HG02642 (cell line): Measurements from ENCODE around the gene ANKMY2.
"Not testable (repeated sequence)": the region's sequence is repeated elsewhere in the genome, so short reads cannot be mapped to it uniquely, and the experiment has no call there.

ENCODE experiments used
- ATAC-seq: cut with Tn5 transposase; IDR thresholded peaks from one replicate; pipeline ENCODE4 v1.9.1; 2021; ENCODE audit warnings: mild to moderate bottlenecking; ENCODE audit not compliant: unreplicated experiment, poor library complexity

Gene ANKMY2

DNA sequence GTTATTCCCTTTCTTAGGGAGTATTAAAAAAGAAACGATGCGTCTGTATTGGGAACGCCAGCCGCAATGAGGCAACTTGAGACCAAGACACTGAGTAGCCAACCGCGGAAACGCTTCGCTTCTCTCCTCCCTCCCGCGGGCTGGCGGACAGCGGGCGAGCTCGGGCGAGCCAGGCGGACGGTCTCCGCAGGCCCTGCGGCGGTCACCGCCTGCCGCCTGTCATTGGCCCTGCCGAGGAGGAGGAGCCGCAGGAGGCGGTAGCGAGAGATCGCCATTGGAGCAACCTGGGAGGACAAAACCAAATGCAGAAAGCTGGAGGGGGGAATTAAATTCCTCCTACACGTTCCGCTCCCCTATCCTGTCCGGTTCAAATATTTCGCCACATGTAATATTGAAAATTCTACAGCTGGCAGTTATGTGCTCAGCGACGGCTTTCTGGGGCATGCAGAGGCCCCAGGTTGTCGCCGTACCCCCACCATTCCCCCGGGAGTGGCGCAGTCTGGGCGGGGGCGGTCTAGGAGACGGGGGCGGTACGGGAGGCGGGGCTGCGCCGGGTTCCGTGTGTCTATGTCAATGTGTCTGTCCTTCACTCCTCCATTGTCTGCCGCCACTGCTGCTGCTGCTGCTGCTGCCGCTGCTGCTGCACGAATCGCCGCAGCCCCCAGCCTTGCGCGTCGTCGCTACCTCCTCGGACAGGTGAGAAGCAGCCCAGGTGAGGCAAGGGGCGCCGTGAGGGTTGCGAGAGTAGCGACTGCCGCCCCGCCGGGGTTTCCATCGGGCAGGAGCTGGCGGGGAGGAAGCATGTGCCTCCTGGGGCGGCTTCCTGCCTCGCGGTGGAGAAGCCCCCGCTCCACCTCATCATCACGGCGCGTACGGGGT, at the start of gene ANKMY2, which contains the start of gene BZW2:
Gene ANKMY2 (minus strand): TSS at position 162 of the 879 bp plus-strand sequence. CDS start 181 bp downstream, outside the sequence.
Gene BZW2 (plus strand): TSS at position 589 of the 879 bp plus-strand sequence. CDS start 19,263 bp downstream, outside the sequence.
- peak; percentile 98 for ATAC-seq

DNA sequence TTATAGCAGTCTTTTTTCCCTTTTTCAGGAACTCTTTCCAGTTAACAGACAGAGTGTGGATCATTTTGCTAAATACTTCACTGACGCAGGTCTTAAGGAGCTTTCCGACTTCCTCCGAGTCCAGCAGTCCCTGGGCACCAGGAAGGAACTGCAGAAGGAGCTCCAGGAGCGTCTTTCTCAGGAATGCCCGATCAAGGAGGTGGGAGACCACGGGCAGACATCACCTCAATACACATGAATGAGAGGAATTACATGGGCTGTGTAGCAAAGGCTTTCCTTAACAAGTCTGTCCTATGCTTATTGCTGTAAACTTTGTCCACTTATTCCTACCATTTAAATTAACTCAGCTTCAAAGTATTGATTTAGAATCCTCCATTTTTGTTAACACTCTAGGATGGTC, 49.3 kb upstream of the ANKMY2 start:
- ATAC-seq, result no peak

DNA sequence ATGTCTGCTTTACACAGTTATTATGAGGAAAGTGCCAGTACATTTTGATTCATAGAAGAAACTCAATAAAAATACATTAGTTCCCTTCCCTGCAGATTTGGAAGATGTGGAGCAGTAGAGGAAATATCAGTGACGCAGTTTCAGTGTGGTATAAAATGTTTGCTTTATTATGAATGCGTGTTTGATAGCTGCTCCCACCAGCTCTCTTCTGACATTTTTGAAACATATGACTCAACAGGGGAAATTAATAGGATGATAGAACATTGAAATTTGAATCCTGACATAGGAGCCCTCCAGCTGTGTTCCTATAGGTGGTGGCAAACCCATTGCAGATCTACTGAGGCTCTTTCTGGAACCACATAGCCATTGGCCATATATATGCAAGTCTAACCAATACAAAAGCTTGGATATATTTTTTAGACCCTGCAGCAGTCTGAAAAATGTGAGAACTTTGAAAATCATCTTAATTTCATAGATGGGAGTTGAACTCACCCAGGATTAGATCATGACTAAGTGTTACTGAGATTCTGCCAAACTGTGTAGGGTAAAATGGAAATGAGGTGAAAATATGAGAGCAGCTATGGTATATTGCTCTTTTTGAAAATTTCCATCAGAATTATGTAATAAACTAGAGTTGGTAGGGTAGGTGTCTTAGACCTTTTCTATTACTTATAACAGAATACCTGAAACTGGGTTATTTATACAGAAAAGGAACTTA, 48.2 kb upstream of the ANKMY2 start:
- no peak for ATAC-seq

DNA sequence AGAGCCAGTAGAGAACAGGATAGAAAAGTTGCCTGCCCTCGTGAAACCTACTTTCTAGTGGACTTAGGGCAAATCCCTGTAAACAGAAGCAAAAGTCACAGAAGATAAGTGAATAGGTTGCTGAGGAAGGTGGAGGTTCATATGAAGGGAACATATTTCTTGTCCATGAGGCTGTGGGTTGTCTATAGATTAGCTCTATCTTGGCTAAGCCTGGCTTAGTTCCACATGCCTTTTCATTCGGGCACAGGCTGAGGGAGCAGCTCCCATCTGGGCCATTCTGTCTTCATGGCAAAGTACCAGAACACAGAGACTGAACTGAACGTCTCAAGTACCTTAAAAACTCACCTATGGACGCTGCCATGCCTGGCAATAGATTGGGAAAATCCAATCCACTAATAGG, 45.7 kb upstream of the ANKMY2 start:
- no peak for ATAC-seq

DNA sequence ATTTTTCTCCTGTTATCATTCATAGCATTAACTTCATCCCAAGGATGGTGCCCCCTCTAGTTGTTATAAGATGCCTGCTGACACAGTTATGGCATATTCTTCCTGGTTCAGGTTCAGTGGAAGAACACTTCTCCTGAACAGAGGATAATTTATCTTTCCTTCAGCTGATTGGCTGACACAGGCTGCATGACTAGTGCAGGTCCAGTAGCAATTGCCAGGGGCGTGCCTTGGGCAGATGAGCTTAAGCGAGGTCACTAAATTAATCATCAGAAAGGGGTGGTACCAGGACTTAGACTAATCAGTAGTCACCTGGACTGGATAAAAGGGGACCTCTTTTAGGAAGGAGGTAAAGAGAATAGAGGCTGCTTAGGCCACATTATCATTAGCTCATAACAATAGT, 42.7 kb upstream of the ANKMY2 start:
- no peak for ATAC-seq

DNA sequence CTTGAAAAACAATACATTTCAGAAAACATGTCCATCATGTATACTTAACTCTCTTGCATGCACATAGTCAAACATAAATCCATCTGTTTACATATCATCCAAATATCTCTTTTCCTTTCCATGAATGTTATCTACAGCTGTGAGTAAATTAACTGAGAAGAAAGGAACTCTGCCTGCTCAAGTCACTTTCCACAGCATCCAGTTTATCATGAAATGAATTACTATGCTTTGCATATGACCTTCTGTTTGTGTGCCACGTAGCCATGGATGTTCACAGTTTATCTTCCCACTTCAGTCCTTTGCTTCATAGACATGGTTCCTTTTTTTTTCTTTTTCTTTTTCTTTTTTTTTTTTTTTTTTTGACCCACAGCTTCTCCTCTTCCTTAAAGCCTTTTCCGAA, 40.0 kb upstream of the ANKMY2 start:
- no peak for ATAC-seq

DNA sequence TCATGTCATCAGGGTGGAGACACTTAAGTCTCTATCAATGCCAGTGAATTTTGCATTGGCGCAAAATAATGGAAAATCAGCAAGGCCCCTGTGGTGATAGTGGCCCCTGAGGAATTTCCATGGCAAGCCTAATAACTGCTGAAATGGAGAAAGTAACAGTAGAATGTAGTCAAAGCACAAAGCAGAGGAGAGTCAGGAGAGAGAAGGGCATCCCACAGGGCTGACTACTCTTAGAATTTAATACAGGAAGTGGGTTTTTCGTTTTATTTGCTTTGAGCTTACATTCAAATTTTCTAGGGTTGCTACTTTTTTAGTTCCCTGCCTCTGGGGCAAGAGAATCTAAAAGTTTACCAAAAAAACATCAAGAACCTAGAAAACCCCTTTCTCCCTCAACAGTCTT, 39.4 kb upstream of the ANKMY2 start:
- ATAC-seq, result no peak

DNA sequence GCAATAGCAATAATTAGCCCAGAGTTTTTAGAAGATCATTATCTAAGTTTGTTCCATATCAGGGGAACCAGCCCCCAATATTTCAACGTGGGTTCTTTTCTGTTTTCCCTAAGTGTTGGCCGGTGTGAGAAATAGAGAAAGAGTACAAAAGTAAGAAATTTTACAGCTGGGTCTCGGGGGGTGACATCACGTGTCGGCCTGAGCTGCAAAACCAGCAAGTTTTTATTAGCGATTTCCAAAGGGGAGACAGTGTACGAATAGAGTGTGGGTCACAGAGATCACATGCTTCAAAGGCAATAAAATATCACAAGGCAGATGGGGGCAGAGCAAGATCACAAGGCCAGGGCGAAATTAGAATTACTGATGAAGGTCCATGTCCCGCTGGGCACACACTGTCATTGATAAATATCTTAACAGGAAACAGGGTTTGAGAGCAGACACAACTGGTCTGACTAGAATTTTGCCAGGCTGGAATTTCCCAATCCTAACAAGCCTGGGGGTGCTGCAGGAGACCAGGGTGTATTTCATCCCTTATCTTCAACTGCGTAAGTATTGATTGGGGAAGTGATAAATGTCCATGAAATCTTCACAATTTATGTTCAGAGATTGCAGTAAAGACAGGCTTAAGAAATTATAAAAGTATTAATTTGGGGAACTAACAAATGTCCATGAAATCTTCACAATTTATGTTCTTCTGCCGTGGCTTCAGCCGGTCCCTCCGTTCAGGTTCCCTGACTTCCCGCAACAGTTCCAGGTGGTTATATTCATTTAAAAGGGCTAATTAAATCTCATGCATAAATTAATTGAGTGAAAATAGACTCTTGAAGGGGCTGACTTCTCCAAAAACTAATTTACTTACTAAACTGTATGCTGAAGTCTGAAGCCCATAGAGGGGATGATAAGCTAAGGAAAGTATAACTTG, 33.4 kb upstream of the ANKMY2 start:
- ATAC-seq, result not testable (repeated sequence)

DNA sequence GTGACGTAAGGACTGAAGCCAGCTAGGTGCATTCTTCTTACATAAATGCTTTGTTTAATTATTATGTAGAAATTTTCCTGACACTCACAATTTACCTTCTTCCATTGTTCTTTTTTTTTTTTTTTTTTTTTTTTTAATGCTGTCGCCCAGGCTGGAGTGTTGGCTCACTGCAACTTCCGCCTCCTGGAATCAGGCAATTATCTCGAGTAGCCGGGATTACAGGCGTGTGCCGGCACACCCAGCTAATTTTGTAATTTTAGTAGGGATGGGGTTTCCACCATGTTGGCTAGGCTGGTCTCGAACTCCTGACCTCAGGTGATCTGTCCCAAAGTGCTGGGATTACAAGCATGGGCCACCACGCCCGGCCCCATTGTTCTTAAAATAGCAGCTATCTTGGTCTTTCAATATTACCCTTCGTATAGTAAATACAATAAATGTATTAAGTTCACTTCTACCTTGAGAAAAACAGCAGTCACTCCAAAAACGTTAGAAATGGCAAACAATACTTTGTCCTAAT, 32.5 kb upstream of the ANKMY2 start:
- ATAC-seq, result no peak

DNA sequence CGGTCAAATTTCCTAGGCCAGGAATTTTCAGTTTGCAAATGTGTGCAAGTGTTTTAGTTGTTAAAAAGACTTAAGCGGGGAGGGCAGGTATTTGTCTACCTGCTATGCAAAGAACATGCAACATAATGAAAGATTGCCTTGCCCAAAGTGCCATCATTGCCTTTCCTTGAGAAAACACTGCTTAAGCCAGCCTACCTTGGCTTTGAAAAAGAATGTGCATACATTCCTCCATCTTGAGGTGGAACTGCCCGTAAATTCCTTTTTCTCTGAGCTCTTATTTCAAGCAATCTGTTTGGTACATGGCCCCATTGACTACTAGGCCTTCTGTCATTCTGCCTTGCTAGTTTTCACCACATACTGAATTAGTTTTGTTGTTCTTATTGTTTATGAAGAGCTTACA, 29.7 kb upstream of the ANKMY2 start:
- no peak for ATAC-seq

DNA sequence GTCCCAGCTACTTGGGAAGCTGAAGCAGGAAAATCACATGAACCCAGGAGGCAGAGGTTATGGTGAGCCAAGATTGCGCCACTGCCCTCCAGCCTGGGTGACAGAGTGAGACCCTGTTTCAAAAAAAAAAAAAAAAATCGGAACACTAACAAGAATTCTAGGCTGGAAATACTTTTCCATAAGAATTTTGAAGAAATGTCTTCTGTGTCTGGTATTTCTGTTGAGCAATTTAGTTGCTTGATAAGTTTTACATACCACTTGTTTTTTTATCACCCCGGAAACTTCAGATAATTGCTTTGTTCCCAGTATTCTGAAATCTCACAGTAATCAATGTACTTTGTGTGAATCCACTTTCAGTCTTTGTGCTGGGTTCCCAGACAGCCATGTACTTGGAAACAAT, 26.3 kb upstream of the ANKMY2 start:
- ATAC-seq, result no peak

DNA sequence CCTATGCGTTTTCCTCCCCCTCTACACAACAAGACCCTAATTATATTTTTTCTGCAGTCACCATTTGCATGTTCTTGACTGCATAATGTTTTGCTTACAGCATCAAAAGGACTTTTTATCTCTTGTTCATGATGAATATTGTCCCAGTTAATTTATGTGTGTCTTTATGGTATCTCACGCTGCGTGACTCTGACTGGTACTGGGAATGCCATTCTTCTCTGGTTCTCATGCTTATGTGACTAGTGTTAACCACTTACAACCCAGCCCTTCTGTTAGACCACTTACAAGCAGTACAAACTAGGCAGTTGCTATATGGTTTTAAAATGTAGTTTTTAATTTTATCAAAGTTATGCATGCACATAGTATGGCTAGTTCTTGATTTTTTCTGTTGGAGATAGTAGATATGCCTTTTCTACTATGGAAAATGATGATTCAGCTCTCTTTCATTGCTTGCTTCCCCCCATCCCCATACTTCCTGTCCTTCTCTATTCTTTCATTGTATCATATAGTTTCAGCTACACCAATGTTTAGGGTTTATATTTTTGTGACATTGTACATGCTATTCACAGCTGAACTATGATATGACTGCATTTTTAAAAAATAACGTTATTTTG, 25.3 kb upstream of the ANKMY2 start:
- ATAC-seq, result no peak

DNA sequence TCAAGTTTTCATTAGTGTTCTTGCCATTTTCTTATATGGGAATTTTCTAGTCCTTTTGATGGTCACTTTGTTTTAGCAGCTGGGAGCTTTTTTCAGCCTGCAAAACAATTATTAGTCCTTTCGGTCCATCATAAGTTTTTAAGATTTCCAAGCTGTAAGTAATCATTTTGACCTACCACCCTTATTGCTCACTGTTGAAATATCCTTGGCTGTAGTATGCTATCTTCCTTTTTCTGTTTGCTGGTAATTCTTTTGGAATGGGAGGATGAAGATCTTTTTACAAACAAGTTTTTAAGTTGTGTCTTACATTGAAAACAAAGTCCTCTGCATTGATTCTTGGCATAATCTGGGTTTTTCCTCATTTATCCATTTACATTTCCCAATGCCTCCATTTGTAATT, 24.5 kb upstream of the ANKMY2 start:
- no peak for ATAC-seq

DNA sequence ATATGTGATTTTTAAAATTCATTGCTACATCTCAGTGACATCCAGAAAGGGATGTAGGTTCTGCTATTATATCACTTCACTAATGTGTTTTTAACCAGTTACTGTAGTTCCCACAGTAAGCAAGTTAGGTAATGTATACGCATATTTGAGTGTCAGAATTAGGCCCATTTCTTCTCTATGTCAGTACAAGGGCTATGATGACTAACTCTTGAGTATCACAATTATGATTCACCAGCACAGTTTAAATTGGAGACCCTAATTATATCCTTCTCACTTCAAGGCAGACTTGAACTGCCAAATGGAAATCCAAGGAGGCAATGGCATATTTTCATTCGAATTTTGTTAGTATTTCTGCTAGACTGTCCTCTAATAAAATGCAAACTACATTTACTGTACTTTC, 24.0 kb upstream of the ANKMY2 start:
- no peak for ATAC-seq

DNA sequence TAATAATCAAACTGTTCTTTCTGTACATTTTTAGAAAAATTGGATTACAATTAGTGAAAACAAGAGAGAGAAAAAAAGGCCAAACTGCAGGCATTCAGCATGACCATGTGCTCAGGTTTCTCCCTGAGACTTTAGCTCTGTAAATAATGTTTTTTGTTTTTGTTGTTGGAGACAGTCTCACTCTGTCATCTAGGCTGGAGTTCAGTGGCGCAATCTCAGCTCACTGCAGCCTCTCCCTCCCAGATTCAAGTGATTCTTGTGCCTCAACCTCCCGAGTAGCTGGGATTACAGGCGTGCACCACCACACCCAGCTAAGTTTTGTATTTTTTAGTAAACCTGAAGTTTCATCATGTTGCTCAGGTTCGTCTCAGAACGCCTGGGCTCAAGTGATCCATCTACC, 23.4 kb upstream of the ANKMY2 start:
- ATAC-seq, result no peak

DNA sequence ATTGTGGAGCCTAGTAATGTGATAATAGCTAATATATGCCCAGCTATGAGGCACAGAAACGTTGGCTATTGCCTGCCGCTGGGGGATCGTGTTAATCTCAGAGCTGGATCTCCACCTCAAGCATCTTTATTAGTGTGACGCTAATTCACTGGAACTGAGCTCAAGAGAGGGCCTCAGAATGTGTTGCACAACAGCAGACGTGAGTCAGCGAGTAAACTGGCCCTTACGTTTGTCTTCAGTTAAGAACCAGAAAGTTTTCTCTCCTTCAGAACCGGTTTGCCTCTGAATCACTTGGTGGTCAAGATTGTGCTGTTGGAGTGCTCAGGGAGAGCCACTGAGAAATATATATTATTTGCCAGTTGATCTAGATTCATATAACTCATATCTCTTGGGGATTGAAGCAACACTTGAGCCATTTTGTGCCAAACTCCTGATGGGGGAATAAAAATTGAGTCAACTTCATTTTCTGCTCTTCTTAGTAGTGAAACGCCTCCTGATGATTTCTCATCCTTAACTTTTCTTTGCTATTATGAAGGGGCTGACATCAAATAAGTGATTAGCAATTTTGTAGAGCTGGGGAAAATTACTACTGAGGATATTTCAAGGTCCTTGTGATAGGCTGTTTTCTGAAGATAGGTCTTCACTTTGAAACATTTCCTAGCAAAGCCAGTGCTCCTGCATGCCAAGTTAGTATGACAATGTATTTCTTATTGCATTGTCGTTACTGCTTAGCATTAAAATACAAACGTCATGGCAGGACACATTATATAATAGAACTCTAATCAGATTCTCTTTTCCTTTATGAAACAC, 22.7 kb upstream of the ANKMY2 start:
- no peak for ATAC-seq

DNA sequence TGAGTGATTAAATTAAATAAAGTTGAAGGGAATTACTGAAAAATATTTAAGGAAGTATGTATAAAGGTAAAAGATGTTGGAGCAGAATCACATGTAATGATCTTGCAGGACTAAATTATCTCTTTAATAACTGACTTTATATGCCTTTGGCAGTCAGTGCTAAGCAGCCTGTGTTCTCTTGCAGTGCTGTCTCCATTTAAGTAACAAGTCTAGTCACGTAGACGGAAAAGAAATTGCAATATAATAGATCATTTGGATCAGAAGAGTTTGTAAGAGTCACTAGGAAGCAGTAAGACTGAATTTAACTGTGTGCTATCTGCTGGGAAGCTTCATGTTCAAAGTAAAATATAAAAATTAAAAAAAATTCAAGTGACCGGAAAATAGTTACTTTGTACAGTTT, 21.8 kb upstream of the ANKMY2 start:
- ATAC-seq, result no peak

DNA sequence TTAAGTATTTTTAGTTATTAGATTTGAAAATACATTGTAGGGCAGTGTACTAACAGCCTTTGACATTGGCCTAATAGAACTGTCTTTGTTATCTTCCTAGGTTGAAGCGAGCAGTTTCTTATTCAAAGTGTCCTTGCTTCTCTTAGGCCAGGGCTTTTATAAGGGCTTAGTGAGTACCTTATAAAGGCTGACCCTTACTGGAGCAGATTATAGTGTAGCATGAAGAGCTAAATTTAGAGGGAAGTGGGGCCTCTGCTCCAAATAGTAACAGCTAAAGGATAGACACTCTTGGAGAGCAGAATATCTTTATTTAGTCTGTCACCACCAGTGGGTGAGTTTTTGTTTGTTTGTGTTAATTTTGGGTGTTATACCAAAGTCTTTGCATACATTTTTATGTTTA, 16.4 kb upstream of the ANKMY2 start:
- ATAC-seq, result no peak
